DND-41 (cell line): ENCODE data around the gene SLC43A3.

ENCODE experiments used
- ATAC-seq: fragments of 200-7000 bp; cut with Tn5 transposase; 3 replicates; pipeline ENCODE4 v1.9.1; 2021; ENCODE audit warnings: low read depth; ENCODE audit not compliant: insufficient read depth
- DNase-seq: peaks from one replicate; pipeline ENCODE4 v3.0.0-alpha.2; 2020
- H2AFZ ChIP-seq: 2 replicates; pipeline ENCODE4 v1.6.0; 2012; ENCODE audit warnings: low read depth, low read length
- H3K27ac ChIP-seq: 2 replicates; pipeline ENCODE4 v1.5.1; 2012; ENCODE audit warnings: low read length, inconsistent platforms
- H3K27me3 ChIP-seq: fragments of 200-600 bp; sonication (generic); 2 replicates; pipeline ENCODE4 v1.6.0; 2012; ENCODE audit warnings: low read length, mild to moderate bottlenecking, inconsistent platforms; ENCODE audit not compliant: insufficient read depth, poor library complexity
- H3K36me3 ChIP-seq: 2 replicates; pipeline ENCODE4 v1.5.1; 2012; ENCODE audit warnings: low read length, inconsistent platforms; ENCODE audit not compliant: insufficient read depth
- H3K4me1 ChIP-seq: 2 replicates; pipeline ENCODE4 v1.5.1; 2012; ENCODE audit warnings: mild to moderate bottlenecking, low read length; ENCODE audit not compliant: insufficient read depth
- H3K4me2 ChIP-seq: 2 replicates; pipeline ENCODE4 v1.6.0; 2012; ENCODE audit warnings: mild to moderate bottlenecking, moderate library complexity, low read length, inconsistent platforms; ENCODE audit not compliant: insufficient read depth
- H3K4me3 ChIP-seq, 2 experiments: fragments of 200-600 bp in 1 of 2; shearing (Covaris generic) in 1 of 2; 2 replicates each; pipeline ENCODE4 v1.5.1; 2012 to 2016; ENCODE audit warnings: inconsistent platforms in 2 of 2, low read length in 2 of 2, mild to moderate bottlenecking in 2 of 2, low read depth in 1 of 2, moderate library complexity in 1 of 2
- H3K79me2 ChIP-seq: 2 replicates; pipeline ENCODE4 v1.6.0; 2012; ENCODE audit warnings: low read length, inconsistent platforms; ENCODE audit not compliant: insufficient read depth
- H3K9ac ChIP-seq: 2 replicates; pipeline ENCODE4 v1.6.0; 2012; ENCODE audit warnings: low read depth, mild to moderate bottlenecking, inconsistent platforms, low read length, moderate library complexity
- H3K9me3 ChIP-seq: 2 replicates; pipeline ENCODE4 v1.5.1; 2012; ENCODE audit warnings: low read length, moderate library complexity, mild to moderate bottlenecking, inconsistent platforms; ENCODE audit not compliant: insufficient read depth, severe bottlenecking
- H4K20me1 ChIP-seq: 2 replicates; pipeline ENCODE4 v1.6.0; 2012; ENCODE audit warnings: low read length; ENCODE audit not compliant: insufficient read depth
- CTCF ChIP-seq: IDR thresholded peaks from 2 replicates; pipeline ENCODE4 v1.5.1; 2012; ENCODE audit warnings: borderline replicate concordance, low read length, moderate library complexity, mild to moderate bottlenecking; ENCODE audit not compliant: poor library complexity, severe bottlenecking; ENCODE audit errors: extremely low read depth
- EZH2 ChIP-seq: IDR thresholded peaks from 3 replicates; pipeline ENCODE4 v1.6.1; 2012; ENCODE audit warnings: borderline replicate concordance, low read depth, mild to moderate bottlenecking, moderate library complexity, low read length, inconsistent platforms; ENCODE audit not compliant: severe bottlenecking

SLC43A3 gene

GRCh38 chr11:57463671-57464538, 37.0 kb upstream of the SLC43A3 start:
- Histone ChIP-seq H3K79me2 (no peaks in the 10 kb centered on the region), H3K36me3 (no peaks in the 10 kb centered on the region), H3K4me2 (no peak overlapping the region), H3K27me3 (peaks cover 29% of the 10 kb centered on the region), H3K4me1 (peaks cover 27% of the 10 kb centered on the region), H3K9ac (no peak overlapping the region), H2AFZ (no peak overlapping the region), H3K27ac (no peak overlapping the region), H3K9me3 (no peaks in the 10 kb centered on the region), H4K20me1 (peaks cover 7% of the 10 kb centered on the region), H3K4me3 (no peak overlapping the region)
- no peak for ATAC-seq
- no peak for DNase-seq
- TF ChIP-seq EZH2 (no peak), CTCF (no peak)

GRCh38 chr11:57462597-57462996, 35.7 kb upstream of the SLC43A3 start:
- H3K27me3 ChIP-seq, result peaks cover 36% of the 10 kb centered on the region
- H3K27ac ChIP-seq, result no peak overlapping the region
- peaks cover 36% of the 10 kb centered on the region for H3K4me1 ChIP-seq
- H3K36me3 ChIP-seq, result no peaks in the 10 kb centered on the region
- DNase-seq (no peak), ATAC-seq (no peak)
- H3K9ac ChIP-seq, result no peak overlapping the region
- no peaks in the 10 kb centered on the region for H3K79me2 ChIP-seq
- no peak overlapping the region for H3K4me3 ChIP-seq
- peaks cover 7% of the 10 kb centered on the region for H4K20me1 ChIP-seq
- TF ChIP-seq CTCF, result no peak
- no peak for TF ChIP-seq EZH2
- H3K9me3 ChIP-seq, result no peaks in the 10 kb centered on the region
- no peak overlapping the region for H2AFZ ChIP-seq
- H3K4me2 ChIP-seq, result no peak overlapping the region

GRCh38 chr11:57461841-57462489, 35.0 kb upstream of the SLC43A3 start:
- TF ChIP-seq CTCF, result no peak
- no peak for TF ChIP-seq EZH2
- H3K4me1 ChIP-seq, result peaks cover 39% of the 10 kb centered on the region
- H3K36me3 ChIP-seq, result no peaks in the 10 kb centered on the region
- H3K27ac ChIP-seq, result no peak overlapping the region
- DNase-seq (no peak), ATAC-seq (no peak)
- no peaks in the 10 kb centered on the region for H3K79me2 ChIP-seq
- H3K27me3 ChIP-seq, result peaks cover 37% of the 10 kb centered on the region
- H3K9ac ChIP-seq, result no peak overlapping the region
- no peak overlapping the region for H3K4me2 ChIP-seq
- no peak overlapping the region for H3K4me3 ChIP-seq
- H2AFZ ChIP-seq, result no peak overlapping the region
- peaks cover 7% of the 10 kb centered on the region for H4K20me1 ChIP-seq
- H3K9me3 ChIP-seq, result no peaks in the 10 kb centered on the region
